Thymus (tissue), 11 donors: ENCODE data around the gene EPS8L1. TPM values are rescaled to one million over a fixed set of nuclear protein-coding genes. Genes with fewer than 3 reads are reported as not detected.
A peak's percentile ranks its signal among the peaks of the same experiment; 100 is the strongest.
"Not testable (repeated sequence)": the region's sequence is repeated elsewhere in the genome, so short reads cannot be mapped to it uniquely, and the experiment has no call there.

Experiments used
- DNase-seq, 9 donors: peaks; one replicate each; pipeline ENCODE4 v3.0.0-alpha.2; 2013; ENCODE audit warnings: low spot score in 9 of 9, low read depth in 6 of 9, missing footprints in 1 of 9
- H3K27ac ChIP-seq, 2 donors: one replicate each; pipeline ENCODE4 v1.5.1; 2013; ENCODE audit warnings: control low read depth in 1 of 2, low read depth in 1 of 2, low read length in 1 of 2, mild to moderate bottlenecking in 1 of 2, moderate library complexity in 1 of 2
- H3K27me3 ChIP-seq, 2 donors: one replicate each; pipeline ENCODE4 v1.5.1; 2013; ENCODE audit warnings: low read length in 1 of 2; ENCODE audit not compliant: control insufficient read depth in 2 of 2, insufficient read depth in 1 of 2
- H3K36me3 ChIP-seq, 2 donors: one replicate each; pipeline ENCODE4 v1.5.1; 2013; ENCODE audit warnings: low read length in 1 of 2, mild to moderate bottlenecking in 1 of 2, moderate library complexity in 1 of 2; ENCODE audit not compliant: control insufficient read depth in 2 of 2, insufficient read depth in 2 of 2
- H3K4me1 ChIP-seq, 2 donors: one replicate each; pipeline ENCODE4 v1.5.1; 2013; ENCODE audit warnings: low read length in 2 of 2; ENCODE audit not compliant: control insufficient read depth in 2 of 2, insufficient read depth in 2 of 2
- H3K4me3 ChIP-seq, 2 donors: one replicate each; pipeline ENCODE4 v1.5.1; 2013; ENCODE audit warnings: low read length in 2 of 2, control low read depth in 1 of 2, mild to moderate bottlenecking in 1 of 2
- H3K9me3 ChIP-seq, 2 donors: one replicate each; pipeline ENCODE4 v1.5.1; 2013; ENCODE audit warnings: low read length in 1 of 2, mild to moderate bottlenecking in 1 of 2; ENCODE audit not compliant: control insufficient read depth in 2 of 2, insufficient read depth in 1 of 2
- WGBS: extraction: QIAGEN DNeasy Blood & Tissue Kit; methylation state at CpG from one replicate; pipeline ENCODE4 v1.1.7; 2013; 5-methylcytosine and 5-hydroxymethylcytosine counted together
- polyA plus RNA-seq: library from polyadenylated mRNA; stranded (reverse); fragments of 200-250 nt; gene quantifications from one replicate; pipeline ENCODE4 v1.2.3, GENCODE V29; 2013
- total RNA-seq: library from RNA; stranded (reverse); fragments of 120-200 nt; gene quantifications from one replicate; pipeline ENCODE4 v1.2.4, GENCODE V29; 2013
- donor health status: healthy.

EPS8L1 gene
- total and polyA plus RNA-seq, 2 donors = 2.3 to 26.6 TPM

GRCh38 chr19:55062735-55063491, 12.8 kb upstream of the EPS8L1 start, which contains the start of gene RDH13:
RDH13 (minus strand) TSS chr19:55063148; CDS start chr19:55063032, 116 bp downstream.
- WGBS = 3% methylated on average over 70 of the region's 70 CpGs
- peak; percentile 69 to 94 (median 83) for DNase-seq
- Histone ChIP-seq H3K27ac (no peak within 1 kb of the TSS), H3K9me3 (peaks cover 0 to 2% of the 10 kb centered on the region in 2 donors), H3K36me3 (peaks cover 0 to 7% of the 10 kb centered on the region in 2 donors), H3K4me3 (peak within 1 kb of the TSS; percentile 48 to 57), H3K4me1 (peaks cover 5% of the 10 kb centered on the region in 2 donors), H3K27me3 (peaks cover 0 to 25% of the 10 kb centered on the region in 2 donors)

- peak overlapping the region in 1 of 2 donors; percentile 57 for H3K4me3 ChIP-seq
- no peak for DNase-seq
- H3K4me1 ChIP-seq = peaks cover 5% of the 10 kb centered on the region in 2 donors
- H3K27ac ChIP-seq = no peak overlapping the region
- peaks cover 0 to 7% of the 10 kb centered on the region in 2 donors for H3K36me3 ChIP-seq
- H3K27me3 ChIP-seq = peaks cover 0 to 30% of the 10 kb centered on the region in 2 donors
- peaks cover 0 to 2% of the 10 kb centered on the region in 2 donors for H3K9me3 ChIP-seq
- WGBS = 89% methylated on average over 3 of the region's 3 CpGs
These were observed 12.2 kb upstream of the EPS8L1 start for GRCh38 chr19:55063492-55063843.

GRCh38 chr19:55065516-55065915, 10.2 kb upstream of the EPS8L1 start:
- Histone ChIP-seq H3K27me3 (peaks cover 9 to 47% of the 10 kb centered on the region in 2 donors), H3K4me1 (peaks cover 5 to 11% of the 10 kb centered on the region in 2 donors)
- WGBS = 90% methylated on average over 9 of the region's 9 CpGs
- not testable (repeated sequence) for H3K27ac ChIP-seq, H3K4me3 ChIP-seq, H3K9me3 ChIP-seq, H3K36me3 ChIP-seq, DNase-seq

GRCh38 chr19:55066107-55066709, 9.5 kb upstream of the EPS8L1 start:
- Histone ChIP-seq H3K27me3 (peaks cover 9 to 54% of the 10 kb centered on the region in 2 donors), H3K9me3 (peaks cover 0 to 2% of the 10 kb centered on the region in 2 donors), H3K36me3 (no peaks in the 10 kb centered on the region), H3K4me3 (no peak overlapping the region), H3K27ac (no peak overlapping the region), H3K4me1 (peaks cover 5 to 11% of the 10 kb centered on the region in 2 donors)
- 27% methylated on average over 2 of the region's 2 CpGs for WGBS
- no peak for DNase-seq

- no peak for DNase-seq
- Histone ChIP-seq H3K4me3 (no peak overlapping the region), H3K4me1 (peaks cover 0 to 6% of the 10 kb centered on the region in 2 donors), H3K9me3 (peaks cover 0 to 2% of the 10 kb centered on the region in 2 donors), H3K27ac (no peak overlapping the region), H3K27me3 (peaks cover 9 to 64% of the 10 kb centered on the region in 2 donors), H3K36me3 (no peaks in the 10 kb centered on the region)
- WGBS = 40% methylated on average over 3 of the region's 3 CpGs
These were observed 7.8 kb upstream of the EPS8L1 start for GRCh38 chr19:55067869-55068268.

GRCh38 chr19:55068950-55069864, 6.5 kb upstream of the EPS8L1 start:
- H3K36me3 ChIP-seq = no peaks in the 10 kb centered on the region
- 6% methylated on average over 30 of the region's 30 CpGs for WGBS
- no peak for DNase-seq
- H3K27ac ChIP-seq = no peak overlapping the region
- peaks cover 9 to 60% of the 10 kb centered on the region in 2 donors for H3K27me3 ChIP-seq
- H3K4me3 ChIP-seq = no peak overlapping the region
- H3K4me1 ChIP-seq = peaks cover 0 to 6% of the 10 kb centered on the region in 2 donors
- no peaks in the 10 kb centered on the region for H3K9me3 ChIP-seq

GRCh38 chr19:55069865-55070197, 5.8 kb upstream of the EPS8L1 start:
- no peak overlapping the region for H3K27ac ChIP-seq
- no peaks in the 10 kb centered on the region for H3K9me3 ChIP-seq
- peaks cover 9 to 60% of the 10 kb centered on the region in 2 donors for H3K27me3 ChIP-seq
- peaks cover 0 to 6% of the 10 kb centered on the region in 2 donors for H3K4me1 ChIP-seq
- WGBS = 100% methylated on average over 2 of the region's 2 CpGs
- H3K4me3 ChIP-seq = no peak overlapping the region
- DNase-seq = no peak
- H3K36me3 ChIP-seq = no peaks in the 10 kb centered on the region

GRCh38 chr19:55070466-55071128, 5.1 kb upstream of the EPS8L1 start:
- Histone ChIP-seq H3K4me3 (no peak overlapping the region), H3K36me3 (no peaks in the 10 kb centered on the region), H3K27ac (no peak overlapping the region), H3K4me1 (peaks cover 0 to 6% of the 10 kb centered on the region in 2 donors), H3K27me3 (peaks cover 9 to 65% of the 10 kb centered on the region in 2 donors), H3K9me3 (no peaks in the 10 kb centered on the region)
- WGBS = 88% methylated on average over 10 of the region's 10 CpGs
- DNase-seq = no peak
